Limb (tissue), 2 donors: ENCODE measurements around the gene TNFRSF4.

Experiments
- DNase-seq, 2 donors: peaks; one replicate each; pipeline ENCODE4 v3.0.0-alpha.2; 2016; ENCODE audit errors: extremely low spot score in 2 of 2

Gene TNFRSF4

DNA sequence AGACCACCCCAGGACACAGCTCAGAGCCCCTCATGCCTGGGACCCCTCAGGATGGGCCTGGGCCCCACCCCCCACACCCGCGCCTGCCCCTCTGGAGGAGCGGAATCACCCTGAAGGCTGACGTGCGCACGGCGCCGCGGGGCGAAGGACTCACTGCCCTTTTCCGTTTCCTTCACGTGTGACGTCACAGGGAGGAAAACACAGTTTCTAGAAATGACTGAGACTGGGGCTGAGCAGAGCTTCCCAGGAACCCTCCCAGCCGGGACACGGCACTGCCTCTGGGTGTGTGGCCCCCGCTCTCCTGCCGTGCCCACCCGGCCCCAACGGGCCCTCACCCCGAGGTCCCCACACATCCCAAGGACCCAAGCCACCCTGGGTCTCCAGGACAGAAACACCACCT, 5.4 kb upstream of the TNFRSF4 start:
- DNase-seq = no peak

DNA sequence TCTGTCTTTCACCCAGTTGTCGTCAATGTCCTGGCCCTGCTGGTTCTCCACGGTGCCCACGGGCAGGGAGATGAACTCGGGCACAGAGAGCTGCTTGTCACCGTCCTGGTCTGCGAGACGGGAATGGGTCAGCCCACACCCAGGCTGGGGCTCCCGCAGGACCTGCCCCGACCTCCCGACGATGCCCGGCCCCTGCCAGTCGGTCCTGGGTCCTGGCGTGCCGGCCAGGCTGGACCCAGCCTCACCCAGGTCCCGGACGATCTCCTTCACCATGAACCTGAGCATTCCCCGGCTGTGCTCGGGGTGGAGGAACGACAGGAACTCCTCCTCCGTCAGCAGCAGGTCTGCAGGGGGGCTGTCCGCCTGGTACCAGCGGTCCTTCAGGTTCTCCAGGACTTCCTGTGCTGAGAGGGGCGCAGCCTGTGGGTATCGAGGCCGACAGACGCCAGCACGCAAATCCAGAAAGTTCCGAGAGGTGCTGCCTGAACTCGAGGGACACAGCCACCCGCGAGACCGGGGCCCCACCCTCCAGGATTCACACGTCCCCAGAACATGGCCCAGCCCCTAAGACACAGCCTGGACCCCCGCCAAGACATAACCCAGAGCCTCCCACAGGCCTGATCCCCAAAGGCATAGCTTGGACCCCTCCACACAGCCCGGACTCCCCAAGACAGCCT, 4.7 kb upstream of the TNFRSF4 start:
- DNase-seq = no peak

DNA sequence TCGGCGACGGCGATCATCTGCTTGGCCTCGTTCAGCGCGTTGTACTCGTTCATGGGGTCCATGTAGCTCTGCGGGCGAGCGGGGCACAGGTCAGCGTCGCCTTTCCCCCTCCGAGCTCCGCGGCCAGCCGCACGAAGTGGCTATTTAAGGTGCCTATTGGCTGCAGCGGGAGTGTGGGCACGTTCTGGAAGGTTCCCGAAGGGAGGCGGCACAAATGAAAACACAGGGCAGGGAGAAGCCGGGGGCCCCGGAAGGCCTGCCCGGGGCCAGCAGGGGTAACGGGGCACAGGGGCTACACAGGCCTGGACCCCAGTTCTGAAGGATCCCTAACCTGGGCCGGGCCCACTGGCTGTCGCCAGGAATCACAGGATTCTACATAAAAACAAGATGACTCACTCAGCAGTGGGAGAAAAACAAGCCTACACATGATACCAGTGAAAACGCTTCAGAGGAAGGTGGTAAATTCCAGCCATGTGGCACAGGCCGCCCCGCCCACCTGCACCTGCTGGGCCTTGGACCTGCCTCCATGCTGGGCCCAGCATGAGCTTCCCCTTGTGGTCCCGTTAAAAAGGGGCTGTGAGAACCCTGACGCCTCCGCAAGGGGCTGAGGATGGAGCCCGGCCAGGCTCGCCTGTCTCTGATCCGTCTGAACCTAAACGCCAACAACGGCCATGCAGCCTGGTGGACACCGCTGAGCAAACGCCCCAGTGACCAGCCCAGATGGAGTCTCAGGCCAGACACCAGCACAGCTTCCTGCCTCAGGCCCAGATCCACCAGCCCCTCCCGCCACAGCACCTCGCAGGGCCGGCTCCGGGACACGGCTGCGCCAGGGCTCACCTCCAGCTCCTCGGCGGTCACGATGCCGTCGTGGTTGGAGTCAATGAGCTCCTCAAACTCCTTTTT, 3.9 kb upstream of the TNFRSF4 start:
- no peak for DNase-seq

DNA sequence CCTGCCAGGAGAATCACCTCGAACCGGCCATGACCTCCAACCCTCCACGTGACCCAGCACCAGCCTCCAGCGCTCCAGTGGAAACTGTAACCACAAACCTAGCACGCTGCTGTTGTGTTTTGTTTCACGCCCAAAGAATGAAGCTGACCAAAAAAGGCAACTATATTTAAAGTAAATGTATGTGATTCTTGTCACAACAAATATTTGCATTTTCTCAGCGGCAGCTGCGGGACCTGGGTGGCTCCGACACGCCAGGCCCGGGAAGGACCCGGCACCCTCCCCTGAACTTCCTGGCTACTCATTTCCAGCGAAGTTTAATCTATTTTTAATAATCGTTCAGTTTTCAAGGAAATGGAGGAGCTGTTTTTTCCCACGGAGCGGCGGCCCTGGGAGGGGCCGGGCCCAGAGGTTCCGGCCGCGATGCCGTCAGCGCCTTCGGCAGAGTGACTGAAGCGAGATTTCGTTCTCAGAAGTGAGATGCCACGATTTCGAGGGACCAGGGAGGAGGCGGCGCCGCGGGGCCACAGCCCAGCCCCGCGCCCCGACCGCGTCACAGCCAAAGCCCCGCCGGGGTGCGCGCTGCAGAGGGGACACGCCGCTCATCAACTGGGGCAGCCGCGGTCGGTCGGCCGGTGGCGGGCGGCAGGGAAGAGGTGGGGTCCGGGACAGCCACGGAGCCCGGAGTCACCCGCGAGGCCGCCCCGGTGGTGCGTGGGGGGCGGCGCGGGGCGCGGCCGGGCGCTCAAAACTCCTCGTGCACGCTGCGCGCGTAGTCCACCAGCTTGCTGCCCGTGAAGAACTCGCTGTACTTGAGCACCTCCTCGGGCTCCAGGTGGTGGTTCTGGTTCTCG, 3.0 kb upstream of the TNFRSF4 start:
- DNase-seq = no peak

DNA sequence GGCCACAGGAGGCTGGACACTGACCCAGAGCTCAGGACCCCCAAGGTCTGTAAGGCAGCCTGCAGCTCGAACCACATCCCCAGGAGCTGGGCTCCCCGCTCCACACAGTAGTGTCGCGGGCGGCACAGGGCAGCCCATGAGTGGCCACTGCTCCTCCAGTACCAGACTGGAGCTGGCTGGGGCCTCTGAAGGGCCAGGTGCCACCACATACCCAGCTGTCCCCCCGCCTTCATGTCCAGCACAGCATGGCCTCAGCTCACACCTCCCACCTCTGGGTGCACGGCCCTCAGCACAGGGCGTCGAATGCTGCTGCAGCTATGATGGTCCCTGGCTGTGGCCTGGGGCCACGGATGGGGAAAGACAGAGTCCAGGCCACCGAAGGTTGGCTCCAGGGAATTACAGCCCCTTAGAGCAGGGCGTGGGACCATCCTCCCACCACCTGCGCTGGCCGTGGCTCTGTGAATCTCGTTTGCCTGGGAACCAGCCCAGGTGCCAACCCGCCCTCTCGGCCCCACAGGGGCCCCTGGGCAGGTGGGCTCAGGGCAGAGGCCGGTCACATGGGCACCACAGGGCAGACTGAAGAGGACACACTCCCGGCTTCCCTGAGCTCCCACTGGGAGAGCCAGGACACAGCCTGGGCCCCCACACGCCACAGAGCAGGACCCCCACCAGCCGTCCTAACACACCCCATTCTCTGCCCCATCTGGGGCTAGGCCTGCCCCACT, 2.1 kb upstream of the TNFRSF4 start:
- DNase-seq = no peak

DNA sequence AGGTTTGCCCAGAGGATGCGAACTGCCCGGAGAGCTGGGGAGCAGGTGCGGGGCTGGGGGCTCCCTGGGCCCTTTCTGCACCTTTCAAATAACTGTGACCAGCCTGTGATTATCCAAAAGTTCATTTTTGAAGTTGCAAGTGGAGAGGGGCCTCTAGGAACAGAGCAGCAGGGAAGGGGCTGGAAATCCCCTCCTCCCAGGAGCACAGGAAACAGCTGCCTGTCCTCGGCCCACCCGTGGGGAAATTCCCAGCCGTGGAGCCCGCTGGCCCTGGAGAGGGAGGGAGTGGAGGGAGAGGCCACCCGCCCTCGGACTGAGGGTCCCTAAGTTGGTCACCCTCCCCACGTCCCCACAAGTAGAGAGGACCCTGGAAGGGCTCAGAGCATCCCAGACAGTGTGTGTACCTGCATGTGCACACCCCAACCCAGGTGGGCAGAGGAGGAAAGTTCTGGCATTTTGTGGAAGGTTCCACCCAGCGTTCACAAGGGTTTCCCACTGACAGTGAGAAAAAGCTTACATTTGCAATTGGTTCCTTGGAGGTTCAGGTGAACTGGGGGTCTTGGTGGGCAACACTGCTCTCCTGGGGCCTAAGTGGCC, 1.2 kb upstream of the TNFRSF4 start:
- no peak for DNase-seq

DNA sequence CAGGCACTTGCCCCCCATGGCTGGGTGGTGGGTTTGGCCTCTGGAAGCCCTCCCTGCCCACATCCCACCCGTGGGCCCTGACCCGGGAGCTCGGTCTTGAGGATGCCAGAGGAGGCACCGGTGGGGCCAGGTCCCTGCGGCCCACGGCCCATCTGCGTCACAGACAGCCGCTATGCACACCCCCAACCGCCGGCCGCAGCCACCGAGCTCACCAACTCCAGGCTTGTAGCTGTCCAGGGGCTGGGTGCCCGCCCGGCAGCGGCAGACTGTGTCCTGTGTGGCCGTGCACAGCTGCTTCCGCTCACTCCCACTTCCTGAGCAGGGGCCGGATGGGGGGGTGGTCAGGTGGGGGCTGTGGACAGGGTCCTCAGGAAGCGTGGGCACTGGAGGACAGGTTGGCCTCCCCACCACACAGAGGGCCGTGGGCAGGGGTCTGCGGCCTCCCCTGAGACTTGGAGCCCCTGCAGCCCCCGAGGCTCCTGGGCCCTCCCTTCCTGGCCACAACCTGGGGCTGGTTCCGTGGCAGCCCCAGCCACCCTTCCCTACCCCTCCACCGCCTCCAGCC, 1.1 kb downstream of the TNFRSF4 start:
- peak in 1 of 2 donors; percentile 40 for DNase-seq

DNA sequence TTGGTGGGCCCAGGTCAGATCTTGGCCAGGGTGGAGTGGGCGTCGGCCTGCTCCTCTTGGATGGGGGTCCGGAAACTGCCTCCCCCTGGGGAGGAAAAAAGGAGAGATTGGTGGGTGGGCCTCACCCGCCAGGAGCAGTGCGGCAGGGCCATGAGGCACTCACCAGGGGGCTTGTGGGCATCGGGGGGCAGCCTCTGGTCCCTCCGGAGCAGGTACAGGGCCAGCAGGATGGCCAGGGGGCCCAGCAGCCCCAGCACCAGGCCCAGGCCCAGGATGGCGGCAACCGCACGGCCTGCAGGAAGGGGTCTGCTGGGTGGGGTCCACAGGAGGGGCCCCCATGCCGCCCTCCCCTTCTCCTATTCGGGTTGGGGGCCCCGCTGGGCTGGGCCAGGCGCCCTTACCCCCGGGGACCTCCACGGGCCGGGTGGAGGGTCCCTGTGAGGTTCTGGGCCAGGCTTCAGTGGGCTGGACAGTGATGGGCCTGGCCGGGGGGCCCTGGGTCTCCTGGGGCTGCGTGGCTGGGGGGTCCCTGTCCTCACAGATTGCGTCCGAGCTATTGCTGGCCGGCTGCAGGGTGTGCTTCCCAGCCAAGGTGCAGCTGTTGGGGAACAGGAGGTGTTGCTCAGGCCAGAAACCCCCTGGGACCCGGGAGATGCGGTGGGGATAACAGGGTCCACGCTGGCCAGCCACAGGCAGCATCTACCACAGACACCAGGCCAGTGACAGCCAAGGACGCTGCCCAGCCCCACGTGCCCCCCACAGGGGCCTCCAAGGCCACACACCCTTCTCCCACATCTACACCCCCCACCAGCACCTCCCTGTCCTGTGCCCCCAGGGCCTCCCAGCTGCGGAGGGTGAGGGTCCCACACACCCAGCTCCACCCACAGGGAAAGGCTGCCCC, 2.2 kb downstream of the TNFRSF4 start:
- DNase-seq = peak in 1 of 2 donors; percentile 30

DNA sequence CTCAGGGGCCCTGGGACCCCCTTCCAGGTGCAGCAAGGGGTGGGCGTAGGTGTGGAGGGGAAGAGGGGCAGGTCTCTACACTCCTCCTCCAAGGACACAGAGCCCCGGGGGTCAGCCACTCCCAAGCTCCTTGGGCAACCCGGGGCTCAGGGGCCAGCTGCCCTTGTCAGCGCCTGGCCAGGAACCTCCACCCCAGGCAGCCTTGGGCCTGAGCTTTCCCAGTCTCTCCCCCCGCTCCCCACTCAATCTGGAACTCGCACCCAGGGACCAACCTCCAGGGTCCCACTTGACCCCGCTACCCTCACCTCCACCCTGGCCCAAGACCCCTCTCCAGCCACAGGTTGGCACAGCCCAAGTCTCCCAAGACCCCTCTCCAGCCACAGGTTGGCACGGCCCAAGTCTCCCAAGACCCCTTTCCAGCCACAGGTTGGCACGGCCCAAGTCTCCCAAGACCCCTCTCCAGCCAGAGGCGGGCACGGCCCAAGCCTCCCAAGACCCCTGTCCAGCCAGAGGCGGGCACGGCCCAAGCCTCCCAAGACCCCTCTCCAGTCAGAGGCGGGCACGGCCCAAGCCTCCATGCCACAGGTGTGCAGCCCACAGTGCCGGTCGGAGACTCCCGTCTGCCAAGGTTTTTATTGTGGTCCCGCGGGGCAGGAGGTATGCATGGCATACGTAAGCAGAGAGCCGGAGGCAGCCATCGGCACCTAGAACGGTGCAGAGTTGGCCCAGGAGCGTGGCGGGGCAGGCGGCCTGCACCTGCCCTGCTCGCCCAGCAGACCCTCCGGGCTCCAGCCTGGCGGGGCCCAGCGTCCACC, 3.0 kb downstream of the TNFRSF4 start:
- peak in 1 of 2 donors; percentile 29 for DNase-seq

DNA sequence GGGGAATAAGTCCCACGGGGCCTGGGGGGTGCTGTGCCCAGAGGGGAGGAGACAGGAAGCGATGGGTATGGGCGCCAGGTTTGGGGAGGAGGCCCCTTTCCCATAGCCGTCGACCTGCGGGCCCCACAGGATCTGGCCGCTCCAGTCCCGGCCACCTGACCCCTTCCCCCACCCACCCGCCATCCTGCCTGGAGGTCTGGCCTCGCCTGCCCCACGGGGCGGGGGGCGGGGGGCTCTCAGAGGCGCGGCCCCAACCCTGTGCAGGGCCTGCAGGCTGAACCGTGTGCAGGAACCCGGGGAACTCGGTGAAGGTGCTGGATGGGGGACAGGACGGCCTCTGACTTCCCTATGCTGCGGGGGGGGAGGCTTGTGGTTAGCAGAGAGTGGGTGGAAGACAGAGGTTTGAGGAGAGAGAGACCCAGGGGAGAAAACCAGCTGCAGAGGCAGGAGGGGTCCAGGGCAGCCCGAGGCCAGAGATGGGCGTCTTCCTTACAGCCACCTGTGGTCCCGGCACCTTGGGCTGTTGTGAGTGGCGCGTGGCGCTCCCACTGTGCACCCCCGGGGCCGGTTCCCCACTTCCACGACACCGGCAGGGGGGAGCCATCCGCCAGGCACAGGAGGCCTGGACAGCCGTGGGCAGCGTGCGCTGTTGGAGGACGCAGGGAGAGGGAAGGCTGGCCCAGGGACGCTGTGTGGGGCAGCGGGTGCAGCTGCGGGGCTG, 5.1 kb downstream of the TNFRSF4 start:
- DNase-seq = peak in 1 of 2 donors; percentile 31

DNA sequence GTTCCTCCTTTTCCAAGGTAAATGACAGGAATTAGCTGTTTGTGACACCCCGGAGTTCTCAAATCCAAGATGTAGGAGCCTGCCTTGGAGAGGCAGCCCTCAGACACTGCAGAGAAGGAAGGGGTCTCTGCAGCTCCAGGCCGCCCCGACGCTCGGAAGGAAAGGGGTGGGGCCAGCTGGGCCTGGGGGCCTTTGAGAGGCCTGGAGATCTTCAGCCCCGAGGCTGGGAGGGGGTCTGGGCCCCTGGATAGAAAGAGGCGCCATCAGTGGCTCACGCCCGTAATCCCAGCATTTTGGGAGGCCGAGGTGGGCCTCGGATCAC, 6.4 kb downstream of the TNFRSF4 start:
- peak in 1 of 2 donors; percentile 18 for DNase-seq

DNA sequence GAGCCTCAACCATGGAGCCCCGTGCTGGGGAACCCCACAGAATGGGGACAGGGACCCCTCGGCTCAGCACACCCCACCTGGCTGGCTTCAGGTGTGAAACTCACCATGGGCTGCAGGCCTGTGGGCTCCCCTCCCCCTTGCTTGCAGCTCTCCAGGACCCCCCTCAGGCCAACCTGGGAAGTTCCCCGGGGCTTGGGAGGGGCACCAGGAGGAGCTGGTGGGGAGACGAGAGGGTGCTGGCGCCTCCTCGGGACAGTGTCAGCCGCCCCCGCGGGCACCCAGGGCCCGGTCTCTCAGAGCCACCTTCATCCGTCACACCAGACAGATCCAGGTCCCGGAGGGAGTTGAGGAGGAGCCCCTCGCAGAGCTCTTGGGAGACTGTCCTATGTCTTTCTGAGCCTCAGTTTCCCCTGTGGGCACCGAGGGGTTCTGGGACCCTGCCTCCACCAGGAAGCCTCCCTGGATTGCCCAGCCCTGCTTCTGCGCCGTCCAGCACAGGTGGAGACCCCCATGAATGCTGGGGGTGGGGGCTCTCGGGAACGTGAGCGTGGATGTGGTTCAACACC, 6.9 kb downstream of the TNFRSF4 start:
- DNase-seq = peak in 1 of 2 donors; percentile 33

DNA sequence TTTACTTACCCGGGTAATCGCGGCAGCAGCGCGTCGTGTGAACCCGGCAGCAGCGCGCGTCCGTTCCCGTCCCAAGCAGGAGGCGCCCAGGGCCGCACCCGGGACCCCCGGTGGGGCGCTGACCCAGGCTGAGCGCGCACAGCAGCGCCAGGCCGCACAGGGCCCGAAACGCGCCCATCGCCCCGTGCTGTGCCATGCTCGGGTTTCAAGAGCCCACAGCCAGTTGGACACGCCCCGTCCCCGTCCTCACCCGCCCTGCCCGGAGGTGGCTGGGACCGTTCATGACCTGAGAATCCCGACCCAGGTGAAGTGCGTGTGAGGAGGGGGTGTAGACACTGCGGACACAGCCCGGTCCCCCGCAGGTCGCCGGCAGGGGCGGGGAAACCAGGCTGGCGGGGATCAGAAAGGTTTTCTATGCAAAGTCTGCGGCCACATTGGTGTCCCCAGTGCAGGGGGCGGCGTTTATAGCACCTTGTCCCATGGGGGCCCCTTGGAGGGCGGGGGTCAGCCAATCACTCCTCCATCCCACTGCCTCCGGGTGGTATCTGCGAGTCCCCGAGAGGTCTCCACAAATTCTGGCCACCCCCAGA, 7.5 kb downstream of the TNFRSF4 start, which contains the start of gene TNFRSF18:
TSS of gene TNFRSF18 (minus strand) at position 217 of the 590 bp plus-strand sequence. CDS start at position 196, 21 bp downstream.
- peak in 1 of 2 donors; percentile 42 for DNase-seq

DNA sequence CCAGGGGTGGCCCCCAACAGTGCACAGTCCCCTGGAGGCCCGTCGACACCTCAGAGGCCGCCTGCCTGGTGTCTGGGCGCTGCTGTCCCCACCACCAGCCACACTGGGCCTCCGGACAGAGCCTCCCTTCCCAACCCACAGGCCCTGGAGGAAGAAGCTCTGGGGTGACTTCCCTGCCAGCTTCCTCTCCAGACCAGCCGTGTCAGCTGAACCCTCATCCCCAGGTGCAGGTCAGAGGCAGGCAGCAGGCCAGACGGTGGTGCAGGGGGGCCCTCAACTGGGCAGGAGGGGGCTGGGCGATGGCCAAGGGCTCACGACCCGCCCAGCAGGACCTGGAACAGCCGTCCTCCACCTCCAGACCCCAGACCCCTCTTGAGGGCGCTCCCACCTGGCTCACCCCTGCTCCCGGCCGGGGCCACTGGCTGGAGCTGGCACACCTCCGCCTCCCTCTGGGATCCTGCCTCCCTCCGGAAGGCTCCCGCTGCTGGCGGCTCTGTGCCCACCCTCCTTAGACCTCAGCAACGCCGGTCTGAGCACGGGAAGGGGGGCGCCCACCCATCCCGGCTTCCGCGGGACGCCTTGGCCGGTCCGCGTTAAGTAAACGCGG, 8.1 kb downstream of the TNFRSF4 start:
- DNase-seq = peak in 1 of 2 donors; percentile 37

DNA sequence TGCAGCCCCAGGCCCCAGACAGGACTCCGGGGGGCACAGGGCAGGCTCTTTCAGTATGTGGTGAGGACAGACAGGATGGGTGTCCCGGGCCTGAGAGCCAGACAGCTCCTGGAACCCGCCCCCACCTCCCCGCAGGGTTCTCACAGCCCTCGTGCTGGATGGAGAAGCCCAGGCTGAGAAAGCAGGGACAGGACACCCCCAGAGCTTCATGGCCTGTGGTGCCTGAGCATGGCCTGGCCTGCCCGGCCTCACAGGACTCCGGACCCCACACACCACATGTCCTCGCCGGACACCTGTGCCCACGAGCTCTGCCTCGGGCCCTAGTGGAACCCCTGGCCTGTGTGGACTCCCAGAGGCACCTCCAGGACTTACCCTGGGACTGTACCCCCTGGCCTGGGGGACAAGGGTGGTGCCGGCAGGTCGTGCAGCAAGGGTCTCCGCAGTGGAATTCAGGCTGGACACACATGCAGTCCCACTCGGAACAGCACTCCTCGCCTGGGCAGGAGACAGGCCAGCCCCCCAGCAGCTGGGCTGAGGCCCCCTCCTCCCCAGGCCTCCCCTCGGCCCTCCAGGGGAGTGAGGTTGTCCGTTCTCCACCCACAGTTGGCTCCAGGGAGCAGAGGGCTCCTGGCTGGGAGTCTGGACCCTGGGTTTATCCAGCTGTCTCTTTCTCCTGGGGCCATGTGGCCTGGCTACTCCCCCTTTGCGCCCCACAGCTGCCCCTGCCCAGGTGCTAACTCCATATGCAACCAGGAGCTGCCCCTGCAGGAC, 8.8 kb downstream of the TNFRSF4 start:
- DNase-seq = peak in 1 of 2 donors; percentile 29

DNA sequence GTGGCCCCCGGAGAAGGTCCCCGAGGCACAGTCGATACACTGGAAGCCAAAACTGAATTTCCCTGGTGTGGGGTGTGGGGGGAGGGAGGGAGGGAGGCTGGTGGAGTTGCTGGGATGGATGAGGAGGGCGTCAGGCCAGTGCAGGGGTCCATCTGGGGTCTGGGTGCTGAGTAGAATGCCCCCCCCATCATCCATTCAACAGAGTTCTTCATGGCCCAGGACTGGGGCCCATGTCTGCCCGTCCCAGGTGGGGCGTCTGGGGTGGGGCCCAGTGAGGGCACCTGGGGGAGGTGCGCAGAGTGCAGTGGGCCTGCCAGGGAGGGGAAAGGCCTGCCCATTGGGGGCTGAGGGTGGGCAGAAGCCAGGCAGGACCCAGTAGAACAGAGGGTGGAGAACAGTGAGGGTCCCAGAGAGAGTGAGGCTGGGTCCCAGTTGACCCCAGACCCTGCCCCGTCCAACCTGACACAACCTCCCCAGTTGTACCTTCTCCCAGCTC, 9.5 kb downstream of the TNFRSF4 start:
- peak in 1 of 2 donors; percentile 23 for DNase-seq
